Astrocyte of the spinal cord (primary cell): ENCODE measurements around the gene GPR173.

Experiments used
- DNase-seq: peaks from one replicate; pipeline ENCODE4 v3.0.0; 2011; ENCODE audit warnings: low read depth, low spot score
- H3K4me3 ChIP-seq: 2 replicates; pipeline ENCODE4 v1.5.1; 2011; ENCODE audit warnings: low read depth, mild to moderate bottlenecking, low read length, moderate library complexity
- in situ Hi-C: cut with HindIII; loops from 2 replicates; pipeline ENCODE4 v1.10.0; 2017; ENCODE audit warnings: low sequenced_read_pairs
- TF ChIP-seq, protein P1 (sequence below): IDR thresholded peaks from 2 replicates; pipeline ENCODE4 v1.5.1; 2012; ENCODE audit warnings: low read depth, mild to moderate bottlenecking, low read length, inconsistent platforms

GPR173 gene

DNA sequence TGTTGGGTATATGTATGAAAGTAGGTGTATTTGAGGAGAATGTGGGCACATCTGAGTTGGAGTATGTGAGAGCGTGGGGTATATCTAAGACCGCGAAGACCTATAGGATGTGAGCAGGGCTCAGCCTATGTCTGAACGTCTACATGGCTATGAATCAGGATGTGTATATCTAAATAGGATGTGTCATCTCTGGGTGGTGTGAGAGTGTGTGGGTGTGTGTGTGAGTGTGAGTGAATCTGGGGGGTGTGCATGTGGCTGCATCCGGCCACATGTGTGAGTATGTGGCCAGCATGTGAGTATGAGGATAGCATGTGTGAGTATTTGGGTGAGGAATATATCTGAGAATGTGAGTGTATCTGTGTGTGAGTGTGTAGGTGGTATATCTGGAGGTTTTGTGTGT, 7.7 kb downstream of the GPR173 start:
- in situ Hi-C loops, result no loop called here
- no peak overlapping the region for H3K4me3 ChIP-seq
- DNase-seq, result no peak
- TF ChIP-seq, protein P1, sequence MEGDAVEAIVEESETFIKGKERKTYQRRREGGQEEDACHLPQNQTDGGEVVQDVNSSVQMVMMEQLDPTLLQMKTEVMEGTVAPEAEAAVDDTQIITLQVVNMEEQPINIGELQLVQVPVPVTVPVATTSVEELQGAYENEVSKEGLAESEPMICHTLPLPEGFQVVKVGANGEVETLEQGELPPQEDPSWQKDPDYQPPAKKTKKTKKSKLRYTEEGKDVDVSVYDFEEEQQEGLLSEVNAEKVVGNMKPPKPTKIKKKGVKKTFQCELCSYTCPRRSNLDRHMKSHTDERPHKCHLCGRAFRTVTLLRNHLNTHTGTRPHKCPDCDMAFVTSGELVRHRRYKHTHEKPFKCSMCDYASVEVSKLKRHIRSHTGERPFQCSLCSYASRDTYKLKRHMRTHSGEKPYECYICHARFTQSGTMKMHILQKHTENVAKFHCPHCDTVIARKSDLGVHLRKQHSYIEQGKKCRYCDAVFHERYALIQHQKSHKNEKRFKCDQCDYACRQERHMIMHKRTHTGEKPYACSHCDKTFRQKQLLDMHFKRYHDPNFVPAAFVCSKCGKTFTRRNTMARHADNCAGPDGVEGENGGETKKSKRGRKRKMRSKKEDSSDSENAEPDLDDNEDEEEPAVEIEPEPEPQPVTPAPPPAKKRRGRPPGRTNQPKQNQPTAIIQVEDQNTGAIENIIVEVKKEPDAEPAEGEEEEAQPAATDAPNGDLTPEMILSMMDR, result no peak

DNA sequence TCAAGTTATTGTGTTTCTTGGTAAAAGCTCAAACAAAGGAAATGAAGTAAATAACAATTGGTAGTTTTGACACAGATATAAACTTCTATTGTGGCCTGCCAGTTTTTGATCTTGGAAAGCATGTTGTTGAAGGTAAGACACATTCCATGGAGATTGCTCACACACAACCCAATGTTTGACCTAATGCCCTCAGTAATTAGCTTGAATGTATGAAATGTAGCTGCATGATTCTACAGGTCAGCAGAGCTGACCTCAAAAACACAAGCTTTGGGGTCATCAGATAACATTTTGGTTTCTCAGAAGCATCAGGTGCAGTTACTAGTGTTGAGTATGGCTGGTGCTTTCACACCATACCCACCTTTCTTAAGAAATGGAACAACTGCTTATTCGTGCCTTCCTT, 16.5 kb downstream of the GPR173 start:
- no peak overlapping the region for H3K4me3 ChIP-seq
- TF ChIP-seq, protein P1, result no peak
- DNase-seq, result no peak
- in situ Hi-C loops, result no loop called here

DNA sequence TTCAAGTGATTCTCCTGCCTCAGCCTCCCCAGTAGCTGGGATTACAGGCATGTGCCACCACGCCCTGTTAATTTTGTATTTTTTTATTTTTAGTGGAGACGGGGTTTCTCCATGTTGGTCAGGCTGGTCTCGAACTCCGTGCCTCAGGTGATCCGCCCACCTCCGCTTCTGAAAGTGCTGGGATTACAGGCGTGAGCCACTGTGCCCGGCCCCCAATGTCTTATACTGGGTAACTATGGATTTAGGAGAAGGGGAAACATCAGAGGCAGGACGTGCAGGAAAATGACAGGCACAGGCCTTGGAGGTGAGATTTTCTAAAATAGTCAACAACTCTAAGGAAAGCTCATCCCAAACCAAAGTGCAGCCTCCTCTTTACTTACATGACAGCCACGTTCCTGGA, 22.5 kb downstream of the GPR173 start:
- no peak for DNase-seq
- no peak overlapping the region for H3K4me3 ChIP-seq
- TF ChIP-seq, protein P1, result no peak
- in situ Hi-C loops, result no loop called here

DNA sequence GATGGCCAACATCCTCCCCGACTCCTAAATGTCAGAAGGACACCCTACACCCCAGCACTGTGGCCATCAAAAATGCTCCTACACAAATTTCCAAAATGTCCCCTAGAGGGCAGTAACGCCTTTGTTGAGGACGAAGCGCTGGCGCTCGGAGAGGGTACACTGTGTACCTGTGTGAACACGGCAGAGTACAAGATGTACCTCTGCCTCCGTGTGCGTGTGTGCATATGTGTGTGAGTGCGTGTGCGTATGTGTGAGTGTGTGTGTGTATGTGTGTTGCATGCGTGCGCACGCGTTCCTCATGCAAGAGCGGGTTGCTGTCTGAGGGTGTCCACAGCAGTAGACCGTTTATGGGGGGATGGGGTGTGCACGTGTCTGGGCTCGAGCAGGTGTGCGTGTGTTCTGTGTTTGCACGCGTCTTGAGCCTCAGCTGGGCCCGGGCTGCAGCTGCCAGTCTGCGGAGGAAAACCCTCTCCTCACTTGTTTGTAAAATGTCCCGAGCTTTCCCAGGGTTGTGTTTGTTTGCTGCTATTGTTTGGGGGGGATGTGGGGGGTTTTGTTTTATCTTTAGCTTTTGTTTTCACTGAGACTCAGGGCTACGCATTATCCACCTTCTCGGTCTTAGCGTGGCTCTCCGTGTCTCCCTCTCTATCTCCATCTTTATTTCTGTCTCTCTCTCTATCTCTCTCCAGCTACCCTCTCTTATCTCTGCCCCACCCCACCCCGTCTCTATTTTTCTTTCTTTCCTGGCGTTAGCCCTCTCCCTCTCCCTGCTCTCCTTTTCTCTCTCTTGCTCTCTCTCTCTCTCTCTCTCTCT, 23.2 kb downstream of the GPR173 start:
- H3K4me3 ChIP-seq, result peak overlapping the region; percentile 14
- TF ChIP-seq, protein P1, result peak; percentile 57
- in situ Hi-C loops, result no loop called here
- peak; percentile 52 for DNase-seq

DNA sequence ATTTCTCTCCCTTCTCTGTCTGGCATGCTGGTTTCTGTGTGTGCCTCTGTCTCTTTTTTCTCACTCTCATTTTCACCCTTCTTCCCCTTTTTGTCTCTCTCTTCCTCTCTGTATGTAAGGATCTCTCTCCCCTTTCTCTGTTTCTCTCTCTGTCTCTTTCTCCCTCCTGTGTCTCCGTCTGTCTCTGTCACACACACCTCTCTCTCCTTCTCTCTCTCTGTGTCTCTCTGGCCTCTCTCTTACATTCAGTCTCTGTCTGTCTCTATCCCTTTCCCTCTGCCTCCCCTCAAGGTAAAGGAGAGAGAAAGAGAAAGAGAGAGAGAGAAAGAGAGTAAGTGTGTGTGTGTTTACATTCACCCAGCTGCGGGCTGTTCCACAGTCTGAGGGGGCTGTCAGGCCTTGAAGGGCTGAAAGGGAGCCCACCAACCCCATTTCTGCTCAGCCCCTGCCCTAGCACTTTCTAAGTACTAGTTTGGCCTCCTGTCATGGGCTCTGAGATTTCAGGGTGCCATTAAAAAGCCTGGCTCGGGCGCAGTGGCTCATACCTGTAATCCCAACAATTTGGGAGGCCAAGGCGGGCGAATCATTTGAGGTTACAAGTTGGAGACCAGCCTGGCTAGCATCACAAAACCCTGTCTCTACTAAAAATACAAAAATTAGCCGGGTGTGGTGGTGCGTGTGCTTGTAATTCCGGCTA, 24.0 kb downstream of the GPR173 start:
- DNase-seq, result no peak
- no peak overlapping the region for H3K4me3 ChIP-seq
- in situ Hi-C loops, result no loop called here
- TF ChIP-seq, protein P1, result no peak

DNA sequence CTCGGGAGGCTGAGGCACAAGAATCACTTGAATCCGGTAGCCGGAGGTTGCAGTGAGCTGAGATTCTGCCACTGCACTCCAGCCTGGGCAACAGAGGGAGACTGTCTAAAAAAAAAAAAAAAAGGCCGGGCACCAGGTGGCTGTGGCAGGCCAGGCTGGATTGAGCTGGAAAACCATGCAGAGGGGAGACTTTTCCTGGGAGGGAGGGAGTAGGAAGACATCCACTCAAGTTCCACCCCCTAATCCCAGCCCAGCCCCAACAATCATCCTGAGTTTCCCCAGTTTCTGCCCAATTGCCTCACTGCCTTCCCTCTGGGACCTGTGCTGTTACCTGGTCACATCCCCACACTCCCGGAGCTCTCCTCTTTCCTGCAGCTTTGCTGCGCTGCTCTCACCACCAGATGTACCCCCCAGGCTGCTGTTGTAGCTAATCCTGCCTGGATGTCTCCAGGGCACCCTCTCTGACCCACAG, 24.6 kb downstream of the GPR173 start:
- no peak overlapping the region for H3K4me3 ChIP-seq
- TF ChIP-seq, protein P1, result no peak
- DNase-seq, result no peak
- in situ Hi-C loops, result no loop called here
